ENCODE results near the gene PTP4A2.

DNA sequence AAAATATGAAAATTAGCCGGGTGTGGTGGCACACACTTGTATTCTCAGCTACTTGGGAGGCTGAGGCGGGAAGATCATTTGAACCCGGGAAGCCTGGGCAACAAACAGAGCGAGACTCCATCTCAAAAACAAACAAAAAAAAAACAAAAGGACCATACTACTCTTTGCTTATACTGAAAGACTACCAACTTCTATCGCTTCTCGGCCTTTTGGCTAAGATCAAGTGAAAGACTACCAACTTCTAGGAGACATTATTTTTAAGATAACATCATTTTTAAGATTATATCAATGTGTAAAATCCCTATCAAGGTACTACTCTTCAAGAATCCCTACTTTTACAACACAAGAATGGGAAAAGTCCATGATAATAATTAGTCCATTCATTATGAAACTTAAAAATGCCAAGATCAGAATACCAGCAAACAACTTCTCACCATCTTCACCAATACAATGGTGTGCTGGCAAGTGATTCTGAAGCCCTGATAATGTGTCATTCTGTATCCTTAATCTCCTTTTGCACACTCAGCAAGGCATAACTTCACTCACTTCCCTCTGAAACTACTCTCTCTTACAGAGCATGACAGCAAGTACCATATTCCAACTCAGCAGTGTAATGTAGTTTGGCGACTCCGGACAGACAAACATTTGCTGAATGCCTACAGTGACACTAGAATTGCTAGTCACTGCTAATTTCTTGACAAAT, 1.7 kb downstream of the PTP4A2 start:
- TF ChIP-seq, protein P1, sequence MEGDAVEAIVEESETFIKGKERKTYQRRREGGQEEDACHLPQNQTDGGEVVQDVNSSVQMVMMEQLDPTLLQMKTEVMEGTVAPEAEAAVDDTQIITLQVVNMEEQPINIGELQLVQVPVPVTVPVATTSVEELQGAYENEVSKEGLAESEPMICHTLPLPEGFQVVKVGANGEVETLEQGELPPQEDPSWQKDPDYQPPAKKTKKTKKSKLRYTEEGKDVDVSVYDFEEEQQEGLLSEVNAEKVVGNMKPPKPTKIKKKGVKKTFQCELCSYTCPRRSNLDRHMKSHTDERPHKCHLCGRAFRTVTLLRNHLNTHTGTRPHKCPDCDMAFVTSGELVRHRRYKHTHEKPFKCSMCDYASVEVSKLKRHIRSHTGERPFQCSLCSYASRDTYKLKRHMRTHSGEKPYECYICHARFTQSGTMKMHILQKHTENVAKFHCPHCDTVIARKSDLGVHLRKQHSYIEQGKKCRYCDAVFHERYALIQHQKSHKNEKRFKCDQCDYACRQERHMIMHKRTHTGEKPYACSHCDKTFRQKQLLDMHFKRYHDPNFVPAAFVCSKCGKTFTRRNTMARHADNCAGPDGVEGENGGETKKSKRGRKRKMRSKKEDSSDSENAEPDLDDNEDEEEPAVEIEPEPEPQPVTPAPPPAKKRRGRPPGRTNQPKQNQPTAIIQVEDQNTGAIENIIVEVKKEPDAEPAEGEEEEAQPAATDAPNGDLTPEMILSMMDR (IDR thresholded peaks at IDR 0.05), result no peak
- TF ChIP-seq POLR2A (IDR thresholded peaks at IDR 0.05), result no peak

Data from uterus (tissue), 2 donors.